ENCODE measurements around the gene SELENOO. TPM values are rescaled to one million over a fixed set of nuclear protein-coding genes. Genes with fewer than 3 reads are reported as not detected.
A peak's percentile ranks its signal among the peaks of the same experiment; 100 is the strongest.

SELENOO gene
- total RNA-seq, 1 experiment from 2014 or later, result 27.0 TPM

DNA sequence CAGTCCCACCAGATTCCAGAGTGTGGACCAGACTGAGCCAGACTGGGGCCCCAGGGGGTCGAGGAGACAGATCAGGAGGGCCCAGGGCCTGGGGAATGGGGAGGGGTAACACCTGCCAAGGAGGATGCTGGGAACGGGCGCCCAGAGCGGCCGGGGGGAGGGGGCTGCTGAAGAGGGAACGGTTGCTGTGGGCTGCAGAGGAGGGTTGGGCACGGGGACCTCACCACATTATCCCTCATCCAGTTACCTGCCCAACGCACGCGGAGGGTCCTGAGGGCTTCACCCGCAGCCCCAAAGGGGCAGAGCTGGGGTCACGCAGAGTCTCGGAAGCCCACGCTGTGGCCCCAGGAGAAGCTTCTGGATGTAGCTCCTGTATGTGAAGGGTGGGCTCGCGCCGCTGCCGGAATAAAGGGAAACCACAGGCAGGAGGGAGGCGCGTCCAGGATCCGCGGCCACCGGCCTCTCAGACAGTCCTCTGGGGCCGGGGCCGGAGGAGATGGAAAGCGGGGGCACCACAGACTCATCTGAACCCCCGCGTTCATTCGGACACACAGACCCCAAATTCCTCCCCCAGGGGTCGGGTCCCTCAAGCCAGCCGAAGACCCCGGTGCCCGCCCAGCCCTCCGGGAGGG, 866 bp upstream of the SELENOO start (continued):
- TF ChIP-seq ATF6 (CRISPR knock-in tag; IDR thresholded peaks at IDR 0.05) (no peak), CREM (CRISPR knock-in tag; IDR thresholded peaks at IDR 0.05) (no peak), SOX15 (CRISPR knock-in tag; IDR thresholded peaks at IDR 0.05) (no peak), USF2 (CRISPR knock-in tag; IDR thresholded peaks at IDR 0.05) (peak; percentile 28; the same call in 1 of the 2 replicates), ZNF317 (CRISPR knock-in tag; IDR thresholded peaks at IDR 0.05; ENCODE audit: borderline replicate concordance, low read depth) (no peak), ATF1 (CRISPR knock-in tag; IDR thresholded peaks at IDR 0.05) (no peak), ETV6 (CRISPR knock-in tag; IDR thresholded peaks at IDR 0.05) (0 out of 2 replicates have a peak, but pooled peaks have one; percentile 33), MLX (CRISPR knock-in tag; IDR thresholded peaks at IDR 0.05) (no peak), PREB (CRISPR knock-in tag; IDR thresholded peaks at IDR 0.05; ENCODE audit: borderline replicate concordance) (no peak), NR1H2 (CRISPR knock-in tag; IDR thresholded peaks at IDR 0.05) (no peak), GTF2I (CRISPR knock-in tag; conservative IDR thresholded peaks at IDR 0.05) (no peak), TEAD1 (CRISPR knock-in tag; IDR thresholded peaks at IDR 0.05) (no peak), ZNF423 (CRISPR knock-in tag; IDR thresholded peaks at IDR 0.05) (no peak), NFATC4 (CRISPR knock-in tag; IDR thresholded peaks at IDR 0.05) (no peak), FOXP1 (CRISPR knock-in tag; IDR thresholded peaks at IDR 0.05; ENCODE audit: borderline replicate concordance) (no peak), ZBTB43 (CRISPR knock-in tag; IDR thresholded peaks at IDR 0.05) (no peak), PRDM15 (CRISPR knock-in tag; IDR thresholded peaks at IDR 0.05) (no peak), ELF4 (CRISPR knock-in tag; IDR thresholded peaks at IDR 0.05; ENCODE audit: low read depth) (no peak), ZNF416 (CRISPR knock-in tag; IDR thresholded peaks at IDR 0.05) (no peak)
- TF ChIP-seq, protein P1, sequence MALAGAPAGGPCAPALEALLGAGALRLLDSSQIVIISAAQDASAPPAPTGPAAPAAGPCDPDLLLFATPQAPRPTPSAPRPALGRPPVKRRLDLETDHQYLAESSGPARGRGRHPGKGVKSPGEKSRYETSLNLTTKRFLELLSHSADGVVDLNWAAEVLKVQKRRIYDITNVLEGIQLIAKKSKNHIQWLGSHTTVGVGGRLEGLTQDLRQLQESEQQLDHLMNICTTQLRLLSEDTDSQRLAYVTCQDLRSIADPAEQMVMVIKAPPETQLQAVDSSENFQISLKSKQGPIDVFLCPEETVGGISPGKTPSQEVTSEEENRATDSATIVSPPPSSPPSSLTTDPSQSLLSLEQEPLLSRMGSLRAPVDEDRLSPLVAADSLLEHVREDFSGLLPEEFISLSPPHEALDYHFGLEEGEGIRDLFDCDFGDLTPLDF (CRISPR knock-in tag; IDR thresholded peaks at IDR 0.05), result no peak
- TF ChIP-seq, protein P2, sequence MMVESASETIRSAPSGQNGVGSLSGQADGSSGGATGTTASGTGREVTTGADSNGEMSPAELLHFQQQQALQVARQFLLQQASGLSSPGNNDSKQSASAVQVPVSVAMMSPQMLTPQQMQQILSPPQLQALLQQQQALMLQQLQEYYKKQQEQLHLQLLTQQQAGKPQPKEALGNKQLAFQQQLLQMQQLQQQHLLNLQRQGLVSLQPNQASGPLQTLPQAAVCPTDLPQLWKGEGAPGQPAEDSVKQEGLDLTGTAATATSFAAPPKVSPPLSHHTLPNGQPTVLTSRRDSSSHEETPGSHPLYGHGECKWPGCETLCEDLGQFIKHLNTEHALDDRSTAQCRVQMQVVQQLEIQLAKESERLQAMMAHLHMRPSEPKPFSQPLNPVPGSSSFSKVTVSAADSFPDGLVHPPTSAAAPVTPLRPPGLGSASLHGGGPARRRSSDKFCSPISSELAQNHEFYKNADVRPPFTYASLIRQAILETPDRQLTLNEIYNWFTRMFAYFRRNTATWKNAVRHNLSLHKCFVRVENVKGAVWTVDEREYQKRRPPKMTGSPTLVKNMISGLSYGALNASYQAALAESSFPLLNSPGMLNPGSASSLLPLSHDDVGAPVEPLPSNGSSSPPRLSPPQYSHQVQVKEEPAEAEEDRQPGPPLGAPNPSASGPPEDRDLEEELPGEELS (CRISPR knock-in tag; IDR thresholded peaks at IDR 0.05), result no peak
- TF ChIP-seq, protein P3, sequence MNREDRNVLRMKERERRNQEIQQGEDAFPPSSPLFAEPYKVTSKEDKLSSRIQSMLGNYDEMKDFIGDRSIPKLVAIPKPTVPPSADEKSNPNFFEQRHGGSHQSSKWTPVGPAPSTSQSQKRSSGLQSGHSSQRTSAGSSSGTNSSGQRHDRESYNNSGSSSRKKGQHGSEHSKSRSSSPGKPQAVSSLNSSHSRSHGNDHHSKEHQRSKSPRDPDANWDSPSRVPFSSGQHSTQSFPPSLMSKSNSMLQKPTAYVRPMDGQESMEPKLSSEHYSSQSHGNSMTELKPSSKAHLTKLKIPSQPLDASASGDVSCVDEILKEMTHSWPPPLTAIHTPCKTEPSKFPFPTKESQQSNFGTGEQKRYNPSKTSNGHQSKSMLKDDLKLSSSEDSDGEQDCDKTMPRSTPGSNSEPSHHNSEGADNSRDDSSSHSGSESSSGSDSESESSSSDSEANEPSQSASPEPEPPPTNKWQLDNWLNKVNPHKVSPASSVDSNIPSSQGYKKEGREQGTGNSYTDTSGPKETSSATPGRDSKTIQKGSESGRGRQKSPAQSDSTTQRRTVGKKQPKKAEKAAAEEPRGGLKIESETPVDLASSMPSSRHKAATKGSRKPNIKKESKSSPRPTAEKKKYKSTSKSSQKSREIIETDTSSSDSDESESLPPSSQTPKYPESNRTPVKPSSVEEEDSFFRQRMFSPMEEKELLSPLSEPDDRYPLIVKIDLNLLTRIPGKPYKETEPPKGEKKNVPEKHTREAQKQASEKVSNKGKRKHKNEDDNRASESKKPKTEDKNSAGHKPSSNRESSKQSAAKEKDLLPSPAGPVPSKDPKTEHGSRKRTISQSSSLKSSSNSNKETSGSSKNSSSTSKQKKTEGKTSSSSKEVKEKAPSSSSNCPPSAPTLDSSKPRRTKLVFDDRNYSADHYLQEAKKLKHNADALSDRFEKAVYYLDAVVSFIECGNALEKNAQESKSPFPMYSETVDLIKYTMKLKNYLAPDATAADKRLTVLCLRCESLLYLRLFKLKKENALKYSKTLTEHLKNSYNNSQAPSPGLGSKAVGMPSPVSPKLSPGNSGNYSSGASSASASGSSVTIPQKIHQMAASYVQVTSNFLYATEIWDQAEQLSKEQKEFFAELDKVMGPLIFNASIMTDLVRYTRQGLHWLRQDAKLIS (CRISPR knock-in tag; IDR thresholded peaks at IDR 0.05; ENCODE audit: borderline replicate concordance), result no peak

Data from WTC11 (cell line).